ENCODE results near the gene SPTB.

The SPTB gene

GRCh38 chr14:64748995-64749714 is 130.6 kb downstream of the SPTB start:
- DNase-seq (ENCODE audit: low read depth) = no peak

GRCh38 chr14:64748521-64748920 is 131.2 kb downstream of the SPTB start:
- no peak for DNase-seq (ENCODE audit: low read depth)

GRCh38 chr14:64747327-64747726 is 132.4 kb downstream of the SPTB start:
- no peak for DNase-seq (ENCODE audit: low read depth)

DNA sequence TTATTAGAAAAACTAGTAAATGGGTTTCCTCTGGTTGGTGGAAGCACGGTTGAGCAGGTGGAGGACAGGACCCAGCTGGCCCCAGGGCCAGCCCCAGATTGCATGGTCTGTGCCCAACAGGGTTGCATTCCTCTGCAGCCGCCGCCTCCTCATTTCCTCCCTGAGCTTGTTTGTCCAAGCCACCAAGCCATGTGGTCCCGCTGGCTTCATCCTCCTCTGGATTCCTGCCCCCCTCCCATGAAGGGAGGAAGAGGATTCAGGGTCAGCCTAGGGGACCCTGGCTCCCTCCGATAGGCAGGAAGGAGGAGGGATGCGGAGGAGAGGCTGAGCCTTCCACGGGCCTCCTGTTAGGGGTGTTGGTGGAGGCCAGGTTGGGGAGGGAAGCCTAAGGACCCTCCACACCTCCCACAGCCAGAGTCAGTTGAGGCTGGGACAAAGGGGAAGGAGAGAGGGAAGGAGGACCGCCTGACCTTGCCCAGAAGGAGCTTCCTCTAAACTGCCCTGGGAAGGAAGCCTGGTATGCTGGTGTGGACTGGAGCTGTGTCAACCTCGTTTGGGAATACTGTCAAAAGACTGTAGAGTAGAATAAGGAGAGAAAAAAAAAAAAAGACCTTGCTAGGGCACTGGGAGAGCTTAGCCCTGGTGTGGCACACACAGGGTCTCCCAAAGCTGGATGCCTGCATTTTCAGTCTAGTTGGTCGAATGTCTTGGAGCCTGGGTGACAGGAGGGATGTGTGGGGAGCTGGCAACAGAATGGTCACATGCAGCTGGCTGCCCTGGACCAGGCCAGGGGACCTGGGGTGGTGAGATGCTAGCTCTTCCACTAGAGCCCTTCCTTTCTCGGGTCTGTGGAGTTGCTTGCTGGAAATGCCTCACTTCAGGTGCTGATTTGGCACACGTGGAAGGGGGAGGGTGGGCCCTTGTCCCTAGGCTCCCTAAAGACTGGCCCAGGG is 133.1 kb downstream of the SPTB start:
- DNase-seq (ENCODE audit: low read depth) = no peak

DNA sequence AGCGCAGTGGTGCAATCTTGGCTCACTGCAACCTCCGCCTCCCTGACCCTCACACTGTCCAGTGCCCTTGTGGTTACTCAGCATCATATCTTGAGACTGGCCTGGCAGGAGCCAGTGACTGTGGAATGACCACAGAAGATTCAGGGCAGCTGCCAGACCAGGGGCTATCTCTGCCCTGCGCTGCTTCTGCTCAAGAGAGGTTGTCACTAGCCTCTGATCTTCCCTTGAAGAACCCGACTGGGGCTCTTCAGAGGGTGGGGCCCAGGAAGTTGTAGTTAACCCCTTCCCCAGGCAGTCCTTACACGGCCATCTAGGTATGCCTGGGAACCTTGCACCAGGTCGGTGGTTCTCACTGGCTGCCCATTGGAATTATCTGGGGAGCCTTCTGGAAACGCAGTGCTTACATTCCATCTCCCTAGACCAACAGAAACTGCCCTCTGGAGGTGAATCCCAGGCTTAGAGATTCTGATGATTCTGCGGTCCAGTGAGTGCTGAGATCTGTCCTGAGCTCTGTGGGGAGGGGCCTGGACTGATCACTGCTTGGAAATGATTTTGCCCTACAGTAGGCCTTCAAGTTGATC is 134.1 kb downstream of the SPTB start:
- DNase-seq (ENCODE audit: low read depth) = no peak

GRCh38 chr14:64743061-64743460 is 136.6 kb downstream of the SPTB start:
- DNase-seq (ENCODE audit: low read depth) = no peak

GRCh38 chr14:64741961-64742360 is 137.7 kb downstream of the SPTB start:
- no peak for DNase-seq (ENCODE audit: low read depth)

DNA sequence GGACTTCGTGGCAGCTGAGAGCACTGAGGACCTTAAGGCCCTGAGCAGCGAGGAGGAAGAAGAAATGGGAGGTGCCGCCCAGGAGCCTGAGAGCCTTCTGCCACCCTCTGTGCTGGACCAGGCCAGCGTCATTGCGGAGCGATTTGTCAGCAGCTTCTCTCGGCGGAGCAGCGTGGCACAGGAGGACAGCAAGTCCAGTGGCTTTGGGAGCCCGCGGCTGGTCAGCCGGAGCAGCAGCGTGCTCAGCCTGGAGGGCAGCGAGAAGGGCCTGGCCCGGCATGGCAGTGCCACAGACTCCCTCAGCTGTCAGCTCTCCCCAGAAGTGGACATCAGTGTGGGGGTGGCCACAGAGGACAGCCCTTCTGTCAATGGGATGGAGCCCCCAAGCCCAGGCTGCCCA is 138.5 kb downstream of the SPTB start:
- no peak for DNase-seq (ENCODE audit: low read depth)

GRCh38 chr14:64738281-64738804 is 141.4 kb downstream of the SPTB start:
- no peak for DNase-seq (ENCODE audit: low read depth)

DNA sequence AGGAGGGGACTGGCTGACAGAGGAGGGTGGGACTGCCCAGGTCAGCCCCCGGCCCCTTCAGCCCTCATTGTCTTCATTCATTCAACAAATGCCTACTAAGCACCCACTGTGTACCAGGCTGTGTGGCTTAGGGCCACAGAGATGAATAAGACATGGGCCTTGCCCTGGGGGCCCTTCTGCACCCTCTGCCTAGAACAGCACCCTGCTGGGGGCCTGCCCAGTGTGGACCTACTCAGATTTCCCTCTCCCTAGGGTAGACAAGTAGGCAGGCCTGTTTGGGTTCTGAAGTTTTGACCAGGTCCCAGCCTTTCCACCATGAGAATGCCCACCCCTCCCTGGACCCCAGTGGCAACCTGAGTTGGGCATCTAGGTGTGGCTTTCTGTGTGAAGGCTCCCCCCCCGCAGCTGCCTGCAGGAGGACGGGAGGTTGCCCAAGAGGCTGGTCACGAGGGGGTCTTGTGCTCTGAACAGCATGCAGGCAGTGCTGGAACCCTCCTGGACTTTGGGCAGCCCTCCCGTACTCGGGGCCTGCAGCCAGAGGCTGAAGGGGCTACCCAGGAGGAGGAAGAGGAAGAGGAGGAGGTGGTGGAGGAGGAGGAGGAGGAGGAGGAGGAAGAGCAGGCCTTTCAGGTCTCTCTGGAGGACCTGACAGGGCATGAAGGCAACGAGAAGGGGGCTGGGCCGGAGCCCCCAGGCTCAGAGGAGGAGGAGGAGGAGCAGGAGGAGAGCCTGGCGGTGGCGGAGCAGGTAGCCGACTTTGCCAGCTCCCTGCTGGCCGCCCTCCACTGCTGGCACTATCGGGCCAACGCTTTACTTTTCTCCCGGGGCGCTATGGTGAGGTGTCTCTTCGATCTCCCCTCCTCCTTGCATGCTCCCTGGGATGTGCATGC is 142.1 kb downstream of the SPTB start:
- no peak for DNase-seq (ENCODE audit: low read depth)

GRCh38 chr14:64736271-64737169 is 143.2 kb downstream of the SPTB start:
- DNase-seq (ENCODE audit: low read depth) = no peak

DNA sequence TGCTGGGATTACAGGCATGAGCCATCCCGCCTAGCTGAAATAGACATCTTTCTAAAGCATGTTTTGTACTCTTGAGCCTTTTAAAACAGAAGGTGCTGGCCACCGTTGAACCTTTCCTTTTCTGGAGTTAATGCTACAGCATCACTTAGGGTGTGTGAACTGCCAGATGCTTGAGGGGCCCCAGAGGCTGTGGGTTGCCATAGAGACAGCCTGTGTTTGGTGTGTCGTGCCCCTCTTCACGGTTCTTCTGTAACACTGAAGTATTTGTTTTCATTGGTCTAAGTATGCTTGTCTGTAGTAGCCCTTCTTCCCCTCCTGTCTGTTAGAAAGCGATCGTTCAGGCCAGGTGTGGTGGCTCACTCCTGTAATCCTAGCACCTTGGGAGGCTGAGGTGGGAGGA is 144.7 kb downstream of the SPTB start:
- DNase-seq (ENCODE audit: low read depth) = no peak

- DNase-seq (ENCODE audit: low read depth) = no peak
These were observed 145.8 kb downstream of the SPTB start for GRCh38 chr14:64733899-64734298.

GRCh38 chr14:64733321-64733720 is 146.4 kb downstream of the SPTB start:
- no peak for DNase-seq (ENCODE audit: low read depth)

DNA sequence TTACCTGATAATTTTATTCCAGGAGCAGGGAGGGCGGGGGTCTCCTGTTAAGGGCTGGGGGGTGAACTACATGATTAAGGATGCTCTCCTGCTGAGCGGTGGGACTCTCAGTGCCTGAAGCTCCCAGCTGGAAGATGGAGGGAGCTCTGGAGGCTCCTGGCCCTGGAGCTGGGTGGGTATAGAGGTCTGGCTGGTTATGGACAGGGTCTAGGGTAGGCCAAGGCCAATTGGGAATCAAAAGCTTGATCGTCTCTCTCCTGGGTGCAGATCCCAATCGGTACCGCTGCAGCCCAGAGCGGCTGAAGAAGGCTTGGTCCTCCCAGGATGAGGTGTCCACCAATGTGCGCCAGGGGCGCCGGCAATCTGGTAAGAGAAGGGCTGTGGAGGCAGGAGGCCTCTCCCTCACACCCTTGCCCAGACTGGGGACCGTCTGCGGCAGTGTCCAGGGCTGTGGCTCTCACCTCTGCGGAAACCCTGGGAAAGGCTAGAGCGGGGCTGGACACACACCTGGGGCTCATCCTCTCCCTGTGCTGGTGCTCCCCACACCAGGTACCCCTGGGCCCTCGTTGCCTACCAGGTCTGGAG is 147.1 kb downstream of the SPTB start:
- DNase-seq (ENCODE audit: low read depth) = no peak

GRCh38 chr14:64732066-64732465 is 147.6 kb downstream of the SPTB start:
- DNase-seq (ENCODE audit: low read depth) = no peak

DNA sequence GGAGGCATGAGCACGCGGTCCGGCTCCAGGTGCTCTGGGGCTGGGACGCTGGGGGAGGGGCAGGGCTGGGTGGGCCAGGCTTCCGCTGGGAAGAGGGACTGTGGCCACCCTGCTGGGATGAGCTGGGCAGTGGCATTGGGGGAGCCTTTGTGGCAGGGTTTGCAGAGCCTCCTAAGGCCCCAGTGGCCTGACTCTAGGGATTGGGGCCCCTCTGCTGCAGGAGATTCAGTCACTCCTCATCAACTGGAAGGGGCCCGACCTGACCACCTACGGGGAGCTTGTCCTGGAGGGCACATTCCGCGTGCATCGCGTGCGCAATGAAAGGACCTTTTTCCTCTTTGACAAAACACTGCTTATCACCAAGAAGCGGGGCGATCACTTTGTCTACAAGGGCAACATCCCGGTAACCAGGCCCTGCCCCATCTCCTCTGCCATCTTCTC is 148.5 kb downstream of the SPTB start:
- DNase-seq (ENCODE audit: low read depth) = no peak

DNA sequence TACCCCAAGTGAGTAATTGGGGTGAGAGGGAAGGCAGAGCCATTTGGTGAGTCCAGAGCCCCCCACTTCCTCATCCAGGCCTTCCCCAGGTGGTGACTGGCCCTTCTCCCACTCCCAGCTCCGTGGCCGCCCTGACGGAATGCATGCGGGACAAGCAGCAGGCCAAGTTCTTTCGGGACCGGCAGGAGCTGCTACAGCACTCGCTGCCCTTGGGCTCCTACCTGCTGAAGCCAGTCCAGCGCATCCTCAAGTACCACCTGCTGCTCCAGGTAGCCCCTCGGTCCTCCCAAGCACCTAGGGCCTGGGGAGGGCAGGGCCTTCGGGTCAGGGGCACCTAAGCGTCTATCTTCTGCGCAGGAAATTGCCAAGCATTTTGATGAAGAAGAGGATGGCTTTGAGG is 149.0 kb downstream of the SPTB start:
- DNase-seq (ENCODE audit: low read depth) = no peak

GRCh38 chr14:64730061-64730440 is 149.7 kb downstream of the SPTB start:
- no peak for DNase-seq (ENCODE audit: low read depth)

- no peak for DNase-seq (ENCODE audit: low read depth)
These were observed 150.2 kb downstream of the SPTB start for GRCh38 chr14:64729386-64730060.
